Activated naive CD4-positive, alpha-beta T cell (primary cell): Measurements from ENCODE around the gene CFAP74.

Experiments
- DNase-seq, 4 experiments: peaks; one replicate each; lab custom pipeline; 2025; lab: John Stamatoyannopoulos, UW

The CFAP74 gene

DNA sequence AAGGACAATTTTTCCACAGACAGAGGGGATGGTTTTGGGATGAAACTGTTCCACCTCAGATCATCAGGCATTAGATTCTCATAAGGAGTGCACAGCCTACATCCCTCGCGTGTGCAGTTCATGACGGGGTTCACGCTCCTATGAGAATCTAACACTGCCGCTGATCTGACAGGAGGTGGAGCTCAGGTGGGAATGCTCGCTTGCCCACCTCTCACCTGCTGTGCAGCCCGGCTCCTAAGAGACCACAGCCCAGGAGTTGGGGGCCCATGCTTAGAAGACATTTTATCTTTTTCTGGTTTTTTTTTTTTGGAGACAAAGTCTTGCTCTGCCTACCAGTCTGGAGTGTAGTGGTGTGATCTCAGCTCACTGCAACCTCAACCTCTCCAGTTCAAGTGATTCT is 128.7 kb downstream of the CFAP74 start:
- DNase-seq: no peak

DNA sequence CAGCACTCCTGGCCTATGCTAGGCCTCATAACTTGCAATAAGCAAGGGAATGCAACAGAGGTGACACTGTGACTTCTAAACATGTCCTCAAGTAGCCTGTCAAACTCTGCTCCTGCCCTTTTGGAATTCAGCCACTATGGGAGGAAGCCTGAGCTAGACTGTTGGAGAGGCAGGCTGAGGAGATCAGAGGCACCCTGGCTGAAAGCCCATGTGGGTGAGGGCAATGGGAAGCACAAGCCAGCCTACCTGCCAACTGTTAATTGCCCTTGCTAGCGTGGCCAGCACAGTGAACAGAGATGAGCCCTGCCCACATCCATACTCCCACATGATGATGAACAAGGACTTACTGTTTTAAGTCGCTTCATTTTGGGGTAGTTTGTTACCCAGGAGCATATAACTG is 130.4 kb downstream of the CFAP74 start:
- DNase-seq: no peak

DNA sequence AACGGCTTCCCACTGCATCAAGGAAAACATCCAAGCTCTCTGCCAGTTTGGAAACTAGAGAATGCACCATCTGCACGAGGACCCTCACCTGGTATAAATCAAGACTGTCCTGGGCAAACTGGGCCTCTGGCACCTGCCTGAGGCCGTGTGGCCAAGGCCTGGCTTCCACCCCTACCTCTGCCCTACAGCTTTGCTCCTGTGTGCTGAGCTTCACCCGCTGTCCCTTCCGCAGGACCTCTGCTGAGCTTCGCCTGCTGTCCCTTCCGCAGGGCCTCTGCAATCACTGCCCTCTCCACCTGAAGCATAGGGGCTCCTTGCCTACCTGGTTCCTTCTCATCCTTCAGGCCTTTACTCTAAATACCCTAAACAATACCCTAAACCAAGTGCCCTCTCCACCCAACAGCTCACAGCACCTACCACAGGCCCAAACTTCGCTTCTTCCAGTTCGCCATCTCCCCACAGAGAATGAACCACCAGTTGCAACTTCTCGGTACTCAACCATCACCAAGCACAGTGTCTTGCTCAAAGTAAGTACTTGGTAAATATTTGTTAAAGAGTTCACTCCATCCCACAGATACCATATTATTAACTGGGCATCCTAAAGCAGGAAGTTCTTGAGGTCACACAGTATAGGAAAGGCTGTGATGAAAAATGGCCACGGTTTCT is 131.1 kb downstream of the CFAP74 start:
- DNase-seq: no peak
